Measurements from ENCODE around the gene LPCAT2. TPM values are rescaled to one million over a fixed set of nuclear protein-coding genes. Genes with fewer than 3 reads are reported as not detected.

LPCAT2 gene
- total RNA-seq, 2 experiments from 2014 or later = not detected

GRCh38 chr16:55577887-55578286 is 69.0 kb downstream of the LPCAT2 start:
- Histone ChIP-seq H3K27ac (ENCODE audit: low read depth, low read length, poor library complexity, severe bottlenecking) (no peak overlapping the region), H4K20me1 (ENCODE audit: insufficient read depth, low read length) (no peaks in the 10 kb centered on the region), H3K4me3 (ENCODE audit: low read depth, low read length, poor library complexity, severe bottlenecking) (no peak overlapping the region), H3K9me2 (ENCODE audit: insufficient read depth, low read length) (no peaks in the 10 kb centered on the region), H3K4me2 (ENCODE audit: low read length) (no peak overlapping the region), H3K9me3 (ENCODE audit: low read length) (no peaks in the 10 kb centered on the region), H3K36me3 (ENCODE audit: insufficient read depth, low read length) (no peaks in the 10 kb centered on the region), H2AFZ (ENCODE audit: low read length) (no peak overlapping the region), H3K79me2 (ENCODE audit: insufficient read depth, low read depth, low read length) (no peaks in the 10 kb centered on the region), H3K4me1 (ENCODE audit: insufficient read depth, low read length, poor library complexity, severe bottlenecking) (no peaks in the 10 kb centered on the region)
- intact Hi-C loops (cut with micrococcal nuclease; ENCODE audit: unreplicated experiment) = no loop called here
- no TSS peak for BruUV-seq (replicated peaks)
- POLR2A ChIA-PET = no interaction called here
- TF ChIP-seq, protein P1, sequence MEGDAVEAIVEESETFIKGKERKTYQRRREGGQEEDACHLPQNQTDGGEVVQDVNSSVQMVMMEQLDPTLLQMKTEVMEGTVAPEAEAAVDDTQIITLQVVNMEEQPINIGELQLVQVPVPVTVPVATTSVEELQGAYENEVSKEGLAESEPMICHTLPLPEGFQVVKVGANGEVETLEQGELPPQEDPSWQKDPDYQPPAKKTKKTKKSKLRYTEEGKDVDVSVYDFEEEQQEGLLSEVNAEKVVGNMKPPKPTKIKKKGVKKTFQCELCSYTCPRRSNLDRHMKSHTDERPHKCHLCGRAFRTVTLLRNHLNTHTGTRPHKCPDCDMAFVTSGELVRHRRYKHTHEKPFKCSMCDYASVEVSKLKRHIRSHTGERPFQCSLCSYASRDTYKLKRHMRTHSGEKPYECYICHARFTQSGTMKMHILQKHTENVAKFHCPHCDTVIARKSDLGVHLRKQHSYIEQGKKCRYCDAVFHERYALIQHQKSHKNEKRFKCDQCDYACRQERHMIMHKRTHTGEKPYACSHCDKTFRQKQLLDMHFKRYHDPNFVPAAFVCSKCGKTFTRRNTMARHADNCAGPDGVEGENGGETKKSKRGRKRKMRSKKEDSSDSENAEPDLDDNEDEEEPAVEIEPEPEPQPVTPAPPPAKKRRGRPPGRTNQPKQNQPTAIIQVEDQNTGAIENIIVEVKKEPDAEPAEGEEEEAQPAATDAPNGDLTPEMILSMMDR (conservative IDR thresholded peaks at IDR 0.05; ENCODE audit: low read length) = no peak
- no peak for TF ChIP-seq EZH2phosphoT487 (IDR thresholded peaks at IDR 0.05; ENCODE audit: borderline replicate concordance, low read depth, low read length)
- DNase-seq (ENCODE audit: low spot score) = no peak
- CTCF ChIA-PET (ENCODE audit: unreplicated experiment) = interaction anchor here (0.5 kb wide), 1 partner anchor 50 kb away, joined by 3 read pairs; no protein-coding TSS in a partner anchor

- CTCF ChIA-PET (ENCODE audit: unreplicated experiment) = no interaction called here
- Histone ChIP-seq H3K79me2 (ENCODE audit: insufficient read depth, low read depth, low read length) (no peaks in the 10 kb centered on the region), H3K9me2 (ENCODE audit: insufficient read depth, low read length) (no peaks in the 10 kb centered on the region), H3K27ac (ENCODE audit: low read depth, low read length, poor library complexity, severe bottlenecking) (no peak overlapping the region), H4K20me1 (ENCODE audit: insufficient read depth, low read length) (no peaks in the 10 kb centered on the region), H3K4me1 (ENCODE audit: insufficient read depth, low read length, poor library complexity, severe bottlenecking) (no peaks in the 10 kb centered on the region), H3K36me3 (ENCODE audit: insufficient read depth, low read length) (no peaks in the 10 kb centered on the region), H3K4me2 (ENCODE audit: low read length) (no peak overlapping the region), H2AFZ (ENCODE audit: low read length) (no peak overlapping the region), H3K9me3 (ENCODE audit: low read length) (no peaks in the 10 kb centered on the region), H3K4me3 (ENCODE audit: low read depth, low read length, poor library complexity, severe bottlenecking) (no peak overlapping the region)
- BruUV-seq (replicated peaks) = no TSS peak
- POLR2A ChIA-PET = interaction anchor here (0.6 kb wide), 1 partner anchor 443 kb away, joined by 4 read pairs; no protein-coding TSS in a partner anchor
- no peak for DNase-seq (ENCODE audit: low spot score)
- intact Hi-C loops (cut with micrococcal nuclease; ENCODE audit: unreplicated experiment) = no loop called here
- no peak for TF ChIP-seq EZH2phosphoT487 (IDR thresholded peaks at IDR 0.05; ENCODE audit: borderline replicate concordance, low read depth, low read length)
- TF ChIP-seq, protein P1 (conservative IDR thresholded peaks at IDR 0.05; ENCODE audit: low read length) = no peak
Observed at GRCh38 chr16:55585631-55586030, 76.8 kb downstream of the LPCAT2 start.

- H3K4me3 ChIP-seq (ENCODE audit: low read depth, low read length, poor library complexity, severe bottlenecking) = no peak overlapping the region
- no peak overlapping the region for H3K27ac ChIP-seq (ENCODE audit: low read depth, low read length, poor library complexity, severe bottlenecking)
- no peaks in the 10 kb centered on the region for H3K79me2 ChIP-seq (ENCODE audit: insufficient read depth, low read depth, low read length)
- BruUV-seq (replicated peaks) = no TSS peak
- no peaks in the 10 kb centered on the region for H3K36me3 ChIP-seq (ENCODE audit: insufficient read depth, low read length)
- no peaks in the 10 kb centered on the region for H4K20me1 ChIP-seq (ENCODE audit: insufficient read depth, low read length)
- CTCF ChIA-PET (ENCODE audit: unreplicated experiment) = no interaction called here
- H3K4me2 ChIP-seq (ENCODE audit: low read length) = no peak overlapping the region
- H3K9me3 ChIP-seq (ENCODE audit: low read length) = no peaks in the 10 kb centered on the region
- TF ChIP-seq EZH2phosphoT487 (IDR thresholded peaks at IDR 0.05; ENCODE audit: borderline replicate concordance, low read depth, low read length) = no peak
- TF ChIP-seq, protein P1 (conservative IDR thresholded peaks at IDR 0.05; ENCODE audit: low read length) = no peak
- no peaks in the 10 kb centered on the region for H3K9me2 ChIP-seq (ENCODE audit: insufficient read depth, low read length)
- no peak overlapping the region for H2AFZ ChIP-seq (ENCODE audit: low read length)
- intact Hi-C loops (cut with micrococcal nuclease; ENCODE audit: unreplicated experiment) = no loop called here
- H3K4me1 ChIP-seq (ENCODE audit: insufficient read depth, low read length, poor library complexity, severe bottlenecking) = no peaks in the 10 kb centered on the region
- POLR2A ChIA-PET = no interaction called here
- no peak for DNase-seq (ENCODE audit: low spot score)
Observed at GRCh38 chr16:55588799-55589198, 79.9 kb downstream of the LPCAT2 start.

Measured in OCI-LY7 (cell line).